Left forelimb (tissue), 1 donor: ENCODE results near the gene DNAH8.
"Not testable (repeated sequence)": the region's sequence is repeated elsewhere in the genome, so short reads cannot be mapped to it uniquely, and the experiment has no call there.

ENCODE experiments used
- DNase-seq: peaks from one replicate; pipeline ENCODE4 v3.0.0-alpha.2; 2018; ENCODE audit warnings: low spot score

DNAH8 gene

GRCh38 chr6:38796437-38796836, 81.3 kb downstream of the DNAH8 start:
- DNase-seq: not testable (repeated sequence)

- no peak for DNase-seq
Observed at GRCh38 chr6:38796850-38797249, 81.7 kb downstream of the DNAH8 start.

GRCh38 chr6:38797391-38797790, 82.3 kb downstream of the DNAH8 start:
- no peak for DNase-seq

- no peak for DNase-seq
Observed at GRCh38 chr6:38799529-38800184, 84.5 kb downstream of the DNAH8 start.

GRCh38 chr6:38801305-38801704, 86.2 kb downstream of the DNAH8 start:
- DNase-seq: no peak

GRCh38 chr6:38802497-38802896, 87.4 kb downstream of the DNAH8 start:
- no peak for DNase-seq

GRCh38 chr6:38803129-38803528, 88.0 kb downstream of the DNAH8 start:
- no peak for DNase-seq

- DNase-seq: no peak
Observed at GRCh38 chr6:38804358-38804757, 89.2 kb downstream of the DNAH8 start.

GRCh38 chr6:38805127-38805655, 90.1 kb downstream of the DNAH8 start:
- no peak for DNase-seq

- no peak for DNase-seq
Observed at GRCh38 chr6:38805692-38806091, 90.6 kb downstream of the DNAH8 start.

GRCh38 chr6:38806271-38806670, 91.2 kb downstream of the DNAH8 start:
- no peak for DNase-seq

- DNase-seq: no peak
Observed at GRCh38 chr6:38806833-38807232, 91.7 kb downstream of the DNAH8 start.

GRCh38 chr6:38808039-38808438, 92.9 kb downstream of the DNAH8 start:
- no peak for DNase-seq

GRCh38 chr6:38813041-38813823, 98.1 kb downstream of the DNAH8 start:
- DNase-seq: no peak

- no peak for DNase-seq
Observed at GRCh38 chr6:38814761-38815160, 99.7 kb downstream of the DNAH8 start.

- no peak for DNase-seq
Observed at GRCh38 chr6:38815250-38815649, 100.1 kb downstream of the DNAH8 start.

- no peak for DNase-seq
Observed at GRCh38 chr6:38818691-38819090, 103.6 kb downstream of the DNAH8 start.

- no peak for DNase-seq
Observed at GRCh38 chr6:38822963-38823362, 107.9 kb downstream of the DNAH8 start.

GRCh38 chr6:38824243-38824894, 109.3 kb downstream of the DNAH8 start:
- no peak for DNase-seq

- no peak for DNase-seq
Observed at GRCh38 chr6:38827024-38827423, 111.9 kb downstream of the DNAH8 start.

GRCh38 chr6:38831865-38832264, 116.8 kb downstream of the DNAH8 start:
- DNase-seq: no peak

GRCh38 chr6:38833320-38833719, 118.2 kb downstream of the DNAH8 start:
- no peak for DNase-seq

- DNase-seq: no peak
Observed at GRCh38 chr6:38836585-38836984, 121.5 kb downstream of the DNAH8 start.
